Neural progenitor cell (in vitro differentiated cells): ENCODE data around the gene CHMP2A.

Experiments
- EZH2phosphoT487 ChIP-seq: fragments of 200-600 bp; sonication (generic); IDR thresholded peaks from 2 replicates; pipeline ENCODE4 v1.6.1; 2017; ENCODE audit warnings: antibody characterized with exemption
- TF ChIP-seq, protein P1 (sequence below): fragments of 200-600 bp; sonication (generic); IDR thresholded peaks from 2 replicates; pipeline ENCODE4 v1.5.1; 2017; ENCODE audit warnings: antibody characterized with exemption, mild to moderate bottlenecking

DNA sequence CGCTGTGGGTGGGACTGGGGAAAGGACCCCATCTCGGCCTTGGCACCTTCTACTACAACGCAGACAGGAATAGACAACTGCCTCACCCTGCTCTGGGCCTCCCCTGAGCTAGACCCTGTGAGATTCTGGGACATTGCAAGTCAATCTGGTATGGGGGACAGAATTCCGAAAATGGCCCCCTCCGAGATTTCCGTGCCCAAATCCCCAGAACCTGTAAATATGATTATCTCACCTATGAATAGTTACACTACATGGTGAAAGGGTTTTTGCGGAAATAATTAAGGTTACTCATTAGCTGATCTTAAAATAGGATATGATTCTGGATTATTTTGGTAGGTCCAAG, 34.7 kb downstream of the CHMP2A start:
- TF ChIP-seq, protein P1, sequence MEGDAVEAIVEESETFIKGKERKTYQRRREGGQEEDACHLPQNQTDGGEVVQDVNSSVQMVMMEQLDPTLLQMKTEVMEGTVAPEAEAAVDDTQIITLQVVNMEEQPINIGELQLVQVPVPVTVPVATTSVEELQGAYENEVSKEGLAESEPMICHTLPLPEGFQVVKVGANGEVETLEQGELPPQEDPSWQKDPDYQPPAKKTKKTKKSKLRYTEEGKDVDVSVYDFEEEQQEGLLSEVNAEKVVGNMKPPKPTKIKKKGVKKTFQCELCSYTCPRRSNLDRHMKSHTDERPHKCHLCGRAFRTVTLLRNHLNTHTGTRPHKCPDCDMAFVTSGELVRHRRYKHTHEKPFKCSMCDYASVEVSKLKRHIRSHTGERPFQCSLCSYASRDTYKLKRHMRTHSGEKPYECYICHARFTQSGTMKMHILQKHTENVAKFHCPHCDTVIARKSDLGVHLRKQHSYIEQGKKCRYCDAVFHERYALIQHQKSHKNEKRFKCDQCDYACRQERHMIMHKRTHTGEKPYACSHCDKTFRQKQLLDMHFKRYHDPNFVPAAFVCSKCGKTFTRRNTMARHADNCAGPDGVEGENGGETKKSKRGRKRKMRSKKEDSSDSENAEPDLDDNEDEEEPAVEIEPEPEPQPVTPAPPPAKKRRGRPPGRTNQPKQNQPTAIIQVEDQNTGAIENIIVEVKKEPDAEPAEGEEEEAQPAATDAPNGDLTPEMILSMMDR, result no peak
- no peak for TF ChIP-seq EZH2phosphoT487
